Forelimb muscle (tissue), 1 donor: ENCODE measurements around the gene HS6ST3. TPM values are rescaled to one million over a fixed set of nuclear protein-coding genes. Genes with fewer than 3 reads are reported as not detected.

Source experiments
- DNase-seq: peaks from one replicate; pipeline ENCODE4 v3.0.0-alpha.2; 2013; ENCODE audit warnings: low read depth
- polyA plus RNA-seq: library from polyadenylated mRNA; unstranded; fragments of 120-200 nt; gene quantifications from one replicate; pipeline ENCODE4 v1.2.1, GENCODE V29; 2013; ENCODE audit not compliant: insufficient read length

Gene HS6ST3
- polyA plus RNA-seq, 1 donor = 0.18 TPM

- DNase-seq = no peak
Measured at GRCh38 chr13:96199315-96199714, 109.4 kb downstream of the HS6ST3 start.

GRCh38 chr13:96200810-96201209 lies 110.9 kb downstream of the HS6ST3 start:
- no peak for DNase-seq

- DNase-seq = no peak
Measured at GRCh38 chr13:96202315-96202714, 112.4 kb downstream of the HS6ST3 start.

GRCh38 chr13:96203471-96203870 lies 113.6 kb downstream of the HS6ST3 start:
- no peak for DNase-seq

- DNase-seq = no peak
Measured at GRCh38 chr13:96214824-96215445, 125.0 kb downstream of the HS6ST3 start.

GRCh38 chr13:96216543-96216942 lies 126.6 kb downstream of the HS6ST3 start:
- DNase-seq = no peak

GRCh38 chr13:96218475-96218874 lies 128.6 kb downstream of the HS6ST3 start:
- DNase-seq = no peak

- DNase-seq = no peak
Measured at GRCh38 chr13:96221471-96221870, 131.6 kb downstream of the HS6ST3 start.

GRCh38 chr13:96223231-96223630 lies 133.3 kb downstream of the HS6ST3 start:
- no peak for DNase-seq

- no peak for DNase-seq
Measured at GRCh38 chr13:96229356-96229755, 139.4 kb downstream of the HS6ST3 start.

GRCh38 chr13:96238241-96238640 lies 148.3 kb downstream of the HS6ST3 start:
- DNase-seq = no peak

- DNase-seq = no peak
Measured at GRCh38 chr13:96238861-96239260, 149.0 kb downstream of the HS6ST3 start.

- DNase-seq = no peak
Measured at GRCh38 chr13:96243376-96243775, 153.5 kb downstream of the HS6ST3 start.

- DNase-seq = no peak
Measured at GRCh38 chr13:96248103-96248502, 158.2 kb downstream of the HS6ST3 start.

GRCh38 chr13:96248996-96249395 lies 159.1 kb downstream of the HS6ST3 start:
- no peak for DNase-seq

GRCh38 chr13:96252903-96253302 lies 163.0 kb downstream of the HS6ST3 start:
- DNase-seq = no peak

GRCh38 chr13:96273196-96273595 lies 183.3 kb downstream of the HS6ST3 start:
- DNase-seq = no peak

- no peak for DNase-seq
Measured at GRCh38 chr13:96274046-96274445, 184.1 kb downstream of the HS6ST3 start.

GRCh38 chr13:96279904-96280303 lies 190.0 kb downstream of the HS6ST3 start:
- no peak for DNase-seq

GRCh38 chr13:96284971-96285370 lies 195.1 kb downstream of the HS6ST3 start:
- no peak for DNase-seq

GRCh38 chr13:96285729-96286128 lies 195.8 kb downstream of the HS6ST3 start:
- DNase-seq = no peak

- DNase-seq = no peak
Measured at GRCh38 chr13:96294930-96295881, 205.3 kb downstream of the HS6ST3 start.

GRCh38 chr13:96297360-96297759 lies 207.5 kb downstream of the HS6ST3 start:
- no peak for DNase-seq
